Measurements from ENCODE around the gene E2F3.

E2F3 gene

DNA sequence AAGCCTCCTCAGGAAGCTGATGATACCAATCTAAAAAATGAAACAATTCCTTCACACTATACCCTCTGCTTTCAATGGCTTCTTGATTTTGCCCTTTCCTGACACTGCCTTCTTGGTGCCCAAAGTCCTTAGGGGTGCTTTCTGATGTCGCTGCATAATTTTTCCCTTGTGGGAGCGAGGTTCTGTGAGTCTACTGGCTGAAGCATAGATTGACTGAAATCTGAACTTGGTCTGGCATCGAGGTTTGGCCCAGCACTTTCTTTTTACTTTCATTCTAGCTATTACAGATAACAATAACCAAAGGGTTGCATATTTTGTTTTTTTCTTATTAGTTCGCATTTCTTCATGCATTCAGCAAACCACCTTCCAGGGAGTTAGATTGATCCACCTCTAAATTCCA, 65.8 kb downstream of the E2F3 start:
- Histone ChIP-seq H3K4me3 (ENCODE audit: insufficient read length, low read depth) (no peak overlapping the region), H3K9me3 (ENCODE audit: insufficient read depth, low read length) (no peaks in the 10 kb centered on the region), H3K36me3 (ENCODE audit: insufficient read depth, insufficient read length, low read length) (peaks cover 13% of the 10 kb centered on the region), H3K9ac (ENCODE audit: insufficient read length, low read depth) (no peak overlapping the region), H3K4me1 (ENCODE audit: insufficient read depth, insufficient read length) (no peaks in the 10 kb centered on the region), H3K27me3 (ENCODE audit: insufficient read depth, insufficient read length) (no peaks in the 10 kb centered on the region)
- TF ChIP-seq SUZ12 (IDR thresholded peaks at IDR 0.05; ENCODE audit: extremely low read depth, insufficient read depth, insufficient read length) (no peak), ZNF274 (IDR thresholded peaks at IDR 0.05; ENCODE audit: low read depth, low read length) (no peak), YY1 (IDR thresholded peaks at IDR 0.05; ENCODE audit: insufficient read depth, insufficient read length) (no peak)
- no peak for DNase-seq (ENCODE audit: low read depth, low spot score)

DNA sequence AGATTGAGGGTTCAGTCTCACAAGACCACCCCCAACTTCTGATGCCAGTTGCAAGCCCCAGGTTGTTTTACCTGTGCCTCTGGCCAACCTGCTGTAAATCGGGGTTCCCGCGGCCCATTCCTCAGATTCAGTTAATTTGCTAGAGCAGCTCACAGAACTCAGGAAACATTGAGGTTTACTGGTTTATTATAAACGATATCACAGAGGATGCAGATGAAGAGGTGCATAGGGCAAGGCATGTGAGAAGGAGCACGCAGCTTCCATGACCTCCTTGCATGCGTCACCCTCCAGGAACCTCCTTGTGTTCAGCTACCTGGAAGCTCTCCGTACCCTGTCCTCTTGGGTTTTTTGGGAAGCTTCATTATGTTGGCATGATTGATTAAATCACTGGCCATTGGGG, 66.5 kb downstream of the E2F3 start:
- Histone ChIP-seq H3K27me3 (ENCODE audit: insufficient read depth, insufficient read length) (no peaks in the 10 kb centered on the region), H3K9me3 (ENCODE audit: insufficient read depth, low read length) (no peaks in the 10 kb centered on the region), H3K4me3 (ENCODE audit: insufficient read length, low read depth) (no peak overlapping the region), H3K4me1 (ENCODE audit: insufficient read depth, insufficient read length) (no peaks in the 10 kb centered on the region), H3K9ac (ENCODE audit: insufficient read length, low read depth) (no peak overlapping the region), H3K36me3 (ENCODE audit: insufficient read depth, insufficient read length, low read length) (peaks cover 14% of the 10 kb centered on the region)
- TF ChIP-seq SUZ12 (IDR thresholded peaks at IDR 0.05; ENCODE audit: extremely low read depth, insufficient read depth, insufficient read length) (no peak), ZNF274 (IDR thresholded peaks at IDR 0.05; ENCODE audit: low read depth, low read length) (no peak), YY1 (IDR thresholded peaks at IDR 0.05; ENCODE audit: insufficient read depth, insufficient read length) (no peak)
- no peak for DNase-seq (ENCODE audit: low read depth, low spot score)

DNA sequence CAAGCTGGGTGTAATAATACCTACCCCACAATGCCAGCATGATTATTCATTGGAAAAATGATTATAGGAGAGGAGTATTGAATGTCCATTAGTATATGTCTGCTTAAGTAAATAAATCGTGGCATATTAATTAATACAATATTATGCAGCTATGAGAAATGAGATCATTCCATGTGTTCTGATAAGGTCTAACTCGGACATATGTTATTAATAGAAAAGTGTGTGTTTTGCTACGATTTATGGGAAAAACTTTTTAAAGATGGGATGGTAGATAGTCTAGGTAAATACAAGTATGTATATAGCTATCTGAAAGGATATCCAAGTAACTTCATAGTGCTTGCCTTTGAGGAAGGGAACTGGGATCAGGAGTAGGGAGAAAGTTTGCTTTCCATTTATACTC, 71.1 kb downstream of the E2F3 start:
- TF ChIP-seq YY1 (IDR thresholded peaks at IDR 0.05; ENCODE audit: insufficient read depth, insufficient read length), result no peak
- no peak for TF ChIP-seq SUZ12 (IDR thresholded peaks at IDR 0.05; ENCODE audit: extremely low read depth, insufficient read depth, insufficient read length)
- no peak for TF ChIP-seq ZNF274 (IDR thresholded peaks at IDR 0.05; ENCODE audit: low read depth, low read length)
- Histone ChIP-seq H3K9ac (ENCODE audit: insufficient read length, low read depth) (no peak overlapping the region), H3K4me1 (ENCODE audit: insufficient read depth, insufficient read length) (no peaks in the 10 kb centered on the region), H3K9me3 (ENCODE audit: insufficient read depth, low read length) (no peaks in the 10 kb centered on the region), H3K27me3 (ENCODE audit: insufficient read depth, insufficient read length) (no peaks in the 10 kb centered on the region), H3K36me3 (ENCODE audit: insufficient read depth, insufficient read length, low read length) (peaks cover 31% of the 10 kb centered on the region), H3K4me3 (ENCODE audit: insufficient read length, low read depth) (no peak overlapping the region)
- no peak for DNase-seq (ENCODE audit: low read depth, low spot score)

DNA sequence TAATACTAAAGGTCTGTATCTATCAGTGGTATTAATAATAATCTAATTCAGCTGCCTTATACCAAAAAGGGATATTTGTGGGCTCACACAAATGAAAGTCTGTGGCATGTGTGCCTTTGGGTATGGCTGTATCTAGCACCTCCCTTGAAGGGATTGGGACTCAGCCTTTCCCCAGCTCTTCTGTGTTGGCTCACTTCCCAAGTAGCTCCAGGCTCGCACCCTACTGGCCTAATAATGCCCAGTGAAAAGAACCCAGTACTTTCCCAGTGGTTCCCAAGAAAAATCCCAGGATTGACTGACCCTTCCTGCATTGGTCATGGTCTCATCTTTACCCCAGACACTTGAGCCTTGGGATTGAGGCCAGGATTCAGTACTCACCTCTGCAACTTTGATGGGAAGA, 71.8 kb downstream of the E2F3 start:
- no peak for DNase-seq (ENCODE audit: low read depth, low spot score)
- Histone ChIP-seq H3K36me3 (ENCODE audit: insufficient read depth, insufficient read length, low read length) (peaks cover 25% of the 10 kb centered on the region), H3K4me1 (ENCODE audit: insufficient read depth, insufficient read length) (no peaks in the 10 kb centered on the region), H3K9ac (ENCODE audit: insufficient read length, low read depth) (no peak overlapping the region), H3K4me3 (ENCODE audit: insufficient read length, low read depth) (no peak overlapping the region), H3K9me3 (ENCODE audit: insufficient read depth, low read length) (no peaks in the 10 kb centered on the region), H3K27me3 (ENCODE audit: insufficient read depth, insufficient read length) (no peaks in the 10 kb centered on the region)
- no peak for TF ChIP-seq ZNF274 (IDR thresholded peaks at IDR 0.05; ENCODE audit: low read depth, low read length)
- no peak for TF ChIP-seq YY1 (IDR thresholded peaks at IDR 0.05; ENCODE audit: insufficient read depth, insufficient read length)
- no peak for TF ChIP-seq SUZ12 (IDR thresholded peaks at IDR 0.05; ENCODE audit: extremely low read depth, insufficient read depth, insufficient read length)

DNA sequence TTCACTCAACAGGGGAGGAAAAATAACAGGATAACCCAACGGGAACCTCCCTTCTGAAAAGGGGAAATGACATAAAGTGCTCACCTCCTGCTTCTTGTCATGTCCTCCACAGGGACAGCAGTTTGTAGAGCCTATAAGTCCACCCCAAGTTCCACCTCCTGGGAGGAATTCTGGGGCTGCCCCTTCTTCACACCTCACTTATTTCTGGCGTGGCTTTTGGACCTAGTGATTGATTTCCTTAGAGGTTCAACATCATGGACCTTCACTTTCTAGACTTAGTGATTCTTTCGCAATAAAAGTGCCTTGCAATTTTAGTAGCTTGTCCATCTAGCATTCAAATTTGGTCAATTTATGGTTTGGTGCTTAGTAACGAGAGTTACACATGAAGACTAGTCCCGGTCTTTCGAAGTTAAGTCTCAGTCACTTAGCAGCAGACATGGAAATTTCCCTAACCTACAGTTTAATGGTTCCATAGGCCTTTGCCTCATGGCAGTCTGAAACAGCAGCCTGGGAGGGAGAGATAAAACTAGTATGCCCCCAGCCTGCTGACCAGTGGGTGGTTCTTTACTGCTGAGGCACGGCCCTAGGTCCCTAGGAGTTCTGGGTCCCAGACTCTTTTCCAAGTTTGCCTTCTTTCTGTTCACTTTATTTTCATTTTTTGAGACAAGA, 73.3 kb downstream of the E2F3 start:
- H3K9me3 ChIP-seq (ENCODE audit: insufficient read depth, low read length), result no peaks in the 10 kb centered on the region
- no peak for TF ChIP-seq YY1 (IDR thresholded peaks at IDR 0.05; ENCODE audit: insufficient read depth, insufficient read length)
- no peak overlapping the region for H3K9ac ChIP-seq (ENCODE audit: insufficient read length, low read depth)
- H3K4me1 ChIP-seq (ENCODE audit: insufficient read depth, insufficient read length), result no peaks in the 10 kb centered on the region
- DNase-seq (ENCODE audit: low read depth, low spot score), result no peak
- no peaks in the 10 kb centered on the region for H3K27me3 ChIP-seq (ENCODE audit: insufficient read depth, insufficient read length)
- H3K4me3 ChIP-seq (ENCODE audit: insufficient read length, low read depth), result no peak overlapping the region
- peaks cover 32% of the 10 kb centered on the region for H3K36me3 ChIP-seq (ENCODE audit: insufficient read depth, insufficient read length, low read length)

DNA sequence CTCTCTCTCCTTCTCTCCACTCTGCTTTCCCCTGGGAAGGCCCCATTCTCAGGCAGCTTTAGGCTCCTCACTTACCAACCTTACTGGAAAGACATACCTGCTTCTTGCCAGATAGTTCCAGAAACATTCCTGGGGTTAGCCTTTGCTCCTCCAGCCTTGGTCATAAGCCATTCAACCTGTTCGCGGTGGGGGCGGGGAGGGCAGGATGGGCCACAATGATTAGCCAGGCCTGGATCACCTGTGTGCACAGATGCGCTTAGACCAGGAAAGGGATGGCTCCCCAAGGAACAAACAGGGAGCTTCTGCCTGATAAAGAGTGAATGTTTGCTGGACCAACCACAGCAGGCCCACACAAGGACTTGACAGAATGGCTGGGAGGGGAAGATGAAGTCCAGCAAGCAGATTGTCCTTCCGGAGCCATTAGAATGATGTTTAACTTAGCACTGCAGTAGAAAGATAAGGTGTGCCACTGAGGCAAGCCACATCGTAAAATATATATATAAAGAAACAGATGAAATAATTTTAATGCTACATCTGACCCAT, 74.9 kb downstream of the E2F3 start:
- no peak overlapping the region for H3K9ac ChIP-seq (ENCODE audit: insufficient read length, low read depth)
- H3K9me3 ChIP-seq (ENCODE audit: insufficient read depth, low read length), result no peaks in the 10 kb centered on the region
- no peak for TF ChIP-seq YY1 (IDR thresholded peaks at IDR 0.05; ENCODE audit: insufficient read depth, insufficient read length)
- no peak for TF ChIP-seq SUZ12 (IDR thresholded peaks at IDR 0.05; ENCODE audit: extremely low read depth, insufficient read depth, insufficient read length)
- TF ChIP-seq ZNF274 (IDR thresholded peaks at IDR 0.05; ENCODE audit: low read depth, low read length), result no peak
- H3K4me1 ChIP-seq (ENCODE audit: insufficient read depth, insufficient read length), result no peaks in the 10 kb centered on the region
- H3K36me3 ChIP-seq (ENCODE audit: insufficient read depth, insufficient read length, low read length), result peaks cover 47% of the 10 kb centered on the region
- no peaks in the 10 kb centered on the region for H3K27me3 ChIP-seq (ENCODE audit: insufficient read depth, insufficient read length)
- no peak for DNase-seq (ENCODE audit: low read depth, low spot score)
- H3K4me3 ChIP-seq (ENCODE audit: insufficient read length, low read depth), result no peak overlapping the region

DNA sequence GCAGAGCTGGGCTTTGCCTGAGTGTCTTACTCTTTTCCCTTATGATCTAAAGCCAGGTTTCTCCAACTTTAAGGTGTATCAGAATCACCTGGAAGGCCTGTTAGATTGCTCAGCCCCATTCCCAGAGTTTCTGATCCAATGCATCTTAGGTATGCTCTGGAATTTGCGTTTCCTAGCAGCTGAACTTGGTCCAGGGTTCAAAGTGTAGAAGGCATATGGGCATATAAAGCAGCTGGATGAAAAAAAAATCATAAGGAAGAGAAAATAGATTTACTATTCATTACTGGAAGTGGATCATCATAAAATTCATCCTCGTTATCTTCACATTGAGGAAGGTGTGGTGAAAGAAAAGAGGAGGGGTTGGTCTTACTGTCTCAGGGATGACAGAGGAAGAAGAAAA, 75.8 kb downstream of the E2F3 start:
- TF ChIP-seq YY1 (IDR thresholded peaks at IDR 0.05; ENCODE audit: insufficient read depth, insufficient read length), result no peak
- no peak for TF ChIP-seq ZNF274 (IDR thresholded peaks at IDR 0.05; ENCODE audit: low read depth, low read length)
- no peak for TF ChIP-seq SUZ12 (IDR thresholded peaks at IDR 0.05; ENCODE audit: extremely low read depth, insufficient read depth, insufficient read length)
- H3K36me3 ChIP-seq (ENCODE audit: insufficient read depth, insufficient read length, low read length), result peaks cover 51% of the 10 kb centered on the region
- no peaks in the 10 kb centered on the region for H3K9me3 ChIP-seq (ENCODE audit: insufficient read depth, low read length)
- no peaks in the 10 kb centered on the region for H3K4me1 ChIP-seq (ENCODE audit: insufficient read depth, insufficient read length)
- no peaks in the 10 kb centered on the region for H3K27me3 ChIP-seq (ENCODE audit: insufficient read depth, insufficient read length)
- no peak for DNase-seq (ENCODE audit: low read depth, low spot score)
- no peak overlapping the region for H3K9ac ChIP-seq (ENCODE audit: insufficient read length, low read depth)
- no peak overlapping the region for H3K4me3 ChIP-seq (ENCODE audit: insufficient read length, low read depth)
